Measurements from ENCODE around the gene TBX15.
"Not testable (repeated sequence)": the region's sequence is repeated elsewhere in the genome, so short reads cannot be mapped to it uniquely, and the experiment has no call there.

TBX15 gene

GRCh38 chr1:118958937-118959631, 29.1 kb downstream of the TBX15 start:
- no peak for DNase-seq (ENCODE audit: low spot score)

- DNase-seq (ENCODE audit: low spot score) = no peak
Observed at GRCh38 chr1:118958140-118958539, 30.0 kb downstream of the TBX15 start.

GRCh38 chr1:118957579-118957978, 30.6 kb downstream of the TBX15 start:
- not testable (repeated sequence) for DNase-seq (ENCODE audit: low spot score)

- no peak for DNase-seq (ENCODE audit: low spot score)
Observed at GRCh38 chr1:118954301-118954905, 33.7 kb downstream of the TBX15 start.

GRCh38 chr1:118951270-118951936, 36.7 kb downstream of the TBX15 start:
- DNase-seq (ENCODE audit: low spot score) = no peak

- no peak for DNase-seq (ENCODE audit: low spot score)
Observed at GRCh38 chr1:118949315-118949714, 38.8 kb downstream of the TBX15 start.

GRCh38 chr1:118948846-118949245, 39.3 kb downstream of the TBX15 start:
- no peak for DNase-seq (ENCODE audit: low spot score)

GRCh38 chr1:118948351-118948750, 39.8 kb downstream of the TBX15 start:
- DNase-seq (ENCODE audit: low spot score) = no peak

GRCh38 chr1:118947790-118948189, 40.4 kb downstream of the TBX15 start:
- DNase-seq (ENCODE audit: low spot score) = no peak

- no peak for DNase-seq (ENCODE audit: low spot score)
Observed at GRCh38 chr1:118947003-118947765, 41.0 kb downstream of the TBX15 start.

- DNase-seq (ENCODE audit: low spot score) = no peak
Observed at GRCh38 chr1:118945489-118945888, 42.7 kb downstream of the TBX15 start.

- DNase-seq (ENCODE audit: low spot score) = no peak
Observed at GRCh38 chr1:118944546-118944945, 43.6 kb downstream of the TBX15 start.

- no peak for DNase-seq (ENCODE audit: low spot score)
Observed at GRCh38 chr1:118944133-118944532, 44.0 kb downstream of the TBX15 start.

- DNase-seq (ENCODE audit: low spot score) = no peak
Observed at GRCh38 chr1:118940957-118941356, 47.2 kb downstream of the TBX15 start.

- no peak for DNase-seq (ENCODE audit: low spot score)
Observed at GRCh38 chr1:118937413-118938072, 50.6 kb downstream of the TBX15 start.

- DNase-seq (ENCODE audit: low spot score) = no peak
Observed at GRCh38 chr1:118934706-118935105, 53.4 kb downstream of the TBX15 start.

GRCh38 chr1:118933051-118933781, 54.9 kb downstream of the TBX15 start:
- DNase-seq (ENCODE audit: low spot score) = no peak

- no peak for DNase-seq (ENCODE audit: low spot score)
Observed at GRCh38 chr1:118931876-118932275, 56.3 kb downstream of the TBX15 start.

- peak; percentile 5 for DNase-seq (ENCODE audit: low spot score)
Observed at GRCh38 chr1:118928739-118929554, 59.2 kb downstream of the TBX15 start.

- DNase-seq (ENCODE audit: low spot score) = no peak
Observed at GRCh38 chr1:118927427-118928187, 60.5 kb downstream of the TBX15 start.
